ENCODE results near the gene CUL3.

GRCh38 chr2:224557610-224558009, 27.6 kb downstream of the CUL3 start:
- TF ChIP-seq CTCF (conservative IDR thresholded peaks at IDR 0.05; ENCODE audit: low read depth, low read length) = no peak
- TF ChIP-seq EZH2 (IDR thresholded peaks at IDR 0.05; ENCODE audit: borderline replicate concordance, low read depth, low read length, poor library complexity, severe bottlenecking) = no peak

Data from A673 (cell line).